Measurements from ENCODE around the gene CNPY4.

The CNPY4 gene

GRCh38 chr7:100152937-100153666 lies 33.7 kb downstream of the CNPY4 start:
- DNase-seq, result no peak

- no peak for DNase-seq
These were observed 34.5 kb downstream of the CNPY4 start for GRCh38 chr7:100153708-100154535.

- DNase-seq, result no peak
These were observed 35.4 kb downstream of the CNPY4 start for GRCh38 chr7:100154651-100155491.

DNA sequence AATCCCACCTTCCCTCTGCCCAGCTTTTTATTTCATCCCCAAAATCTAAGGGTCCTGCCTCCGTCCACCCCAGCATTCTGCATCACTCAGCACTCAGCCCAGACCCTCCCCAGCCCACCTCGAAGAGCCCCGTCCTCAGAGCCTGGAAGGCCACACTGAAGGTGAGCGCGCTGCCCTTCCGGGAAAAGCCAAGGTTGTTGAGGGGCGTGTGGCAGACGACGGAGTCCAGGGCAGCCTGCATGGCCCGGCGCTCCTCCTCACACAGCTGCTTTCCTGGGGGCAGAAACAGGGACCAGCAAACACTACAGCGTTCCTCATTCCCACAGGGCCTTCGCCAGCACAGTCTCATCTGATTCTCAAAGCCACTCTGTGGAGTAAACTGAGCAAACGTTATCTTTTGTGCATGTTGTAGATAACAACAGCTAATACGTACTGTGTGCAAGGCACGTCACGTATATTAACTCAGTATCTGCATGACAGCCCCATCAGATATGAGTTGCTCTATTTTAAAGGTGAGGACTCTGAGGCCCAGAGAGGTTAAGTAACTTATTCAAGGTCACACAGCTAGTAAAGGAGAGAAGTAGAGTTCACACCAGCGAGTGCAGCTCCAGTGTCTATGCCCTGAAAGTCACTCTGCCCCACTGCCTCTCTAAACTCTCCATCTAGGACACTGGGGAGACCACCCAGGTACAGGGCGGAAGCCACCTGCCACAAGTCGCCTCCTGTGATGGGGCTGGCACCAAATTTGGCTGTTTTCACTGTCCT lies 36.3 kb downstream of the CNPY4 start:
- no peak for DNase-seq

DNA sequence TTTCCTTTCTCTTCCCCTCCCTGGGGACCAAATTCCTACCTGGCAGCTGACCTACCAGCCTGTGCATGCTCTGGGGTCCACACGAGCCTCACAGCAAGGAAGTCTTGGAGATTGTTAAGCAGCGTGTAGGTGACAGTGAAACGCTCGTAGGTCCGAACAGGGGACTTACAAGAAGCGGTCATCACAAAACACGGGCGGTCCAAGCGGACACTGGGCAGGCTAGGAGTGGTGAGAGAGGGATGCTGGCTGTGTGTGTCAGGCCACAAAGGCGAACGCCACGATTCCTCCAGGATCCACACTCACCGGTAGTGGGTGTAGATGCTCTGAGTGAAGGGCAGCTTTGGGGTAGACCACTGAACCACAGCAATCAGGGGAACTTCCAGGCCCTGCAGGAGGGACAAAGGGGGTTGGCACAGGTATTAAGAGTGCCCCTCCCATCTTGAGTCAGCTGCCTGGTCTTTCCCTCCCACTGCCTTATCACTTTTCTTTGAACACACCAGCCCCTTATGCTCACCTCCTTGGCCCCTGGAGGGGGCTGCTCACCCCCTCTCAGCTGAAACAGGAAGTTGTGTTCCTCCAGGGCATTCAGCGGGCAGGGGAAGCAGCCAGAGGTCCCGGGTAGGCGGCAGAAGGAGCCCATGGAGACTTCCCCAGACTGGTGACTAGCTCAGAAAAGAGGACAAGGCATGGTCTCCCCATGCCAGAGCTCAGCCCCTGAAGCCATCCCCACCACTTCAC lies 37.1 kb downstream of the CNPY4 start:
- DNase-seq, result no peak

- DNase-seq, result no peak
These were observed 37.6 kb downstream of the CNPY4 start for GRCh38 chr7:100157069-100157333.

- DNase-seq, result no peak
These were observed 38.1 kb downstream of the CNPY4 start for GRCh38 chr7:100157334-100158228.

DNA sequence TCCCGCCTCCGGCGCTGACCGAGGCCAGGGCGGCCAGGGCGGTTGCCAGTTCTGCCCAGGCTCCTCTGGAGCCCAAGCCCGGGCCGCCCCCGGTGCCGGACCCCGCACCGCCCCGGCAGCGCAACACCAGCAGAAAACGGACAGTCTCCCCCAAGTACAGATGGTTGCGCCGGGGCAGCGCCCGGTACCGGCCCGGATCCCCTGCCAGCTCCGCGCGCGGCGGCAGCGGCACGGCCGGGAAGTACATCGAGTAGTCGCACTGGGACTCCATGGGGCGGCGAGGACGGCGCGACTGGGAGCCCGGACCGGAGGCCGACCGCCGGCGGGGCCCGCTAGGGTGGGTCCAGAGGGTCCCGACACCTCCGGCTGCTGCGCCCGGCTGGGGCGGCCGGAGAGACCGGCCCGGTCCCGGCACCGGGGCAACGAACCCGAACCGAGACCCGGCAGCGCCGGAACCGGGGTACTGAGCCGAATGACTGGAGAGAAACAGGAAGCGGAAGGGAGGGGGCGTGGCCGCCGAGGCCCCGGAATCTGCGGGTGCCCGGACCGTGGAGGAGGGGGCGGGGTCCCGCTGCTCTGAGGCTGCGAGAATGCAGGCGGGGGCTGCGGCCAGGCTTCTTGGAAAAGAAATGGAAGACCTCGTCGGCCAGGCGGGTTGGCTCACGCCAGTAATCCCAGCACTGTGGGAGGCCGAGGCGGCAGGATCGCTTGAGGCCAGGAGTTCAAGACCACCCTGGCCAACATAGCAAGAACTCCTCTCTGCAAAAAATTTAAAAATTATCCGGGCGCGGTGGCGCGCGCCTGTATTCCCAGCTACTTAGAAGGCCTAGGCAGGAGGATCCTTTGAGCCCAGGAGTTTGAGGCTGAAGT lies 39.0 kb downstream of the CNPY4 start, which contains the start of gene TRAPPC14:
Gene TRAPPC14 (minus strand): TSS at position 495 of the 870 bp plus-strand sequence. CDS start 224 bp downstream, at position 271.
- DNase-seq, result peak; percentile 53

DNA sequence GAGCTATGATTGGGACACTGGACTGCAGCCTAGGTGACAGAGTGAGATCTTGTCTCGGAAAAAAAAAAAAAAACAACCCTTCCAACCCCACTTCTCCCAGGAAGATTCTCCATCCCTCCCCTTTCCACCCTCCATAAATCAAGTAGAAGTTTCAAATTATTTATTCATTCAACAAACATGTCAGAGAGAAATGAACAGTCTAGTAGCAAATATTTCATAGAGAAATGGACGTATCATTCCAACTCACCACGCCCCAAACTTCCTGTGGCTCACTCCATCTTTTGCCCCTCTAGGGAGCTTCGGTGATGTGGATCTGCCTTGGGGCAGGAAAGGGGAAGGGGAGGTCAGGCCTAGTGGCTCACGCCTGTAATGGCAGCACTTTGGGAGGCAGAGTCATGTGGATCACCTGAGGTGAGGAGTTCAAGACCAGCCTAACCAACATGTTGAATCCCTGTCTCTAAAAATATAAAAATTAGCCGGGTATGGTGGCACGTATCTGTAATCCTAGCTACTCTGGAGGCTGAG lies 39.7 kb downstream of the CNPY4 start:
- DNase-seq, result no peak

DNA sequence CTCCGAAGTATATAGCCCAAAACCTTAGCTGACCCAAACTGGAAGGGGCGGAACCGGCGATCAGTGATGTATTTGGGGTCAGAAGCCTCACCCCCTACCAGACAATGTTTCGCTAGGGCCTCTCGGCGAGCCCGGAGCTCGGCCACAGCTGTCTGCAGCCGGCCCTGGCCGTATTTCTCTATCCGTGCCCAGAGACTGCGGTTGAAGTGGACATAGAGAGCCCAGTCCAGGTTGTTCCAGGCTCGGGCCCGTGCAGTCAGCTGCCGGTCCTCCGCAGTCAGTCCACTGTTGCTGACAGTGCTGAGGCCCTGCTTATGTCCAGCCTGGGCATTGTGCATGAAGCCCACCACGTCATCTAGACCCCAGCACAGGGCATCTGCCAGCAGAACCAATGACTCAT lies 40.6 kb downstream of the CNPY4 start:
- no peak for DNase-seq

- DNase-seq, result no peak
These were observed 43.6 kb downstream of the CNPY4 start for GRCh38 chr7:100163006-100163531.

- no peak for DNase-seq
These were observed 44.4 kb downstream of the CNPY4 start for GRCh38 chr7:100163871-100164270.

DNA sequence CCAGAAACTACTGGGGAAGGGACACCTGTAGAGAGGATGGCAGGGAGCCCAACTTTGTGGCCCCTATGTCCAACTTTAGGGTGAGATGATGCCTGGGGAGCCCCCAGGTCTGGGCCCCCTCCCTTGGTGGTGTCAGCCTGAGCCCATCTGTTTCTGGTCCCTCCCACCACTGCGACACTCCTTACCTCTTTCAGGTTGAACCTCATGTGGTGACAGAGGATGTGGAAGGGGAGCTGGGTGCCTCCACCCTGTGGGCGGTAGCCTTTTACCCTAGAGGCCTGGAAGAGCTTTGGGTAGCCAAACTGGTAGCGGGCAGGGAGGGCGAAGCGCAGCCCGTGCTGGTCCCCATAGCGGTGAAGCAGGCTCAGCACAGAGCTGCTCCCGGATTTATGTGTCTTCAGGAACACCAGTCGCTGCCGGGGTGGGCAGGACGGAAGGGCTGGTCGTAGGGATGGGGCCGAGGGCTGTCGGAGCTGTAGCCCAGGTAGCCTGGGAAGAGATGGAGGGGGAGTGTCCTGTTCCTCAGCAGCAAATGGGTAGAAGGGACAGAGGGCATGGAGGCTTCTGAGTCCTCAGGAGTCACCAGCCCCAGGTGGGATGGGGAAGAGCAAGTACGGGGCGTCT lies 47.0 kb downstream of the CNPY4 start:
- DNase-seq, result no peak

DNA sequence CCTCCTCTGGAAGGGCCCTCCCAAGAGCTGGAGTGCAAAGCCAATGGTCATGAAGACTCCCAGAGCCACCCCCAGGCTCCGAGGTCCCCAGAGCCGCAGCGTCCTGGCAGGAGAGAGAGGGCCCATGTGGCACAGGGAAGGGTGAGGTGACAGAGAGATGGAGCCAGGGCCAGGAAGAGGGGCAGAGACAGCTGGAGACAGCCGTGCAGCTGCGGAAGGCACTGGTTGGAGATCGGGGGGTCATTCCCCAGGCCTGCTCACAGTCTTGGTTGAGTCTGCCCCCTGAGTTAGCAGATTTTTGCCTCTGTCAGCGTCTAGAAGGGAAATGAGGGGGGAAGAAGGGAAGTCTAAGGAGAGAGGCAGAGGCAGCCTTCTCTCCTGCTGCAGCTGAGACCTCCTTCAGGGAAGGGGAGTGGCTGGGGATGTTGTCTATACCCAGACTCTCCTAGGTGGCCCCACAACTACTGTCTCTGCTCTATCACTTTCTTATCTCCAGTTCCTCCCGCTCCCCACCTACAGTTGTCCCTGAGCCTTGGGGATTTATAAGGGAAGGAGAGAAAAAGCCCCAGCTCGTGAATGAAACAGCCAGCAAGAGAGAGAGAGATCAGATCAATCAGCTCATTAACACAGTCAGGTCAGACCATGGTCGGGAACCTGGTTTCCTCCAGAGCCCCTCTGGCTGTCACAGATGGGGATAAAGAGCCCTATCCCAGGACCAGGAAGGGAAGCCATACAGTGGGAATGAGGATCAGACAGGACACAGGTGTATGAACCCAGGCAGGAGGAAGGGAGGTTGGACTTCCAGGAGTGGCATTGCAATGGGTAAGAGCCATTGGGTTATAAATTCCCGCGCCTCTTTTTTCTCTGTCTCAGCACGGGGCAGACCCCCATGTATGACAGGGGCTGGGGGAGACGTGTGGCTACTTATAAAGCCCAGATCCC lies 47.8 kb downstream of the CNPY4 start:
- DNase-seq, result no peak

GRCh38 chr7:100167912-100168323 lies 48.5 kb downstream of the CNPY4 start:
- no peak for DNase-seq

DNA sequence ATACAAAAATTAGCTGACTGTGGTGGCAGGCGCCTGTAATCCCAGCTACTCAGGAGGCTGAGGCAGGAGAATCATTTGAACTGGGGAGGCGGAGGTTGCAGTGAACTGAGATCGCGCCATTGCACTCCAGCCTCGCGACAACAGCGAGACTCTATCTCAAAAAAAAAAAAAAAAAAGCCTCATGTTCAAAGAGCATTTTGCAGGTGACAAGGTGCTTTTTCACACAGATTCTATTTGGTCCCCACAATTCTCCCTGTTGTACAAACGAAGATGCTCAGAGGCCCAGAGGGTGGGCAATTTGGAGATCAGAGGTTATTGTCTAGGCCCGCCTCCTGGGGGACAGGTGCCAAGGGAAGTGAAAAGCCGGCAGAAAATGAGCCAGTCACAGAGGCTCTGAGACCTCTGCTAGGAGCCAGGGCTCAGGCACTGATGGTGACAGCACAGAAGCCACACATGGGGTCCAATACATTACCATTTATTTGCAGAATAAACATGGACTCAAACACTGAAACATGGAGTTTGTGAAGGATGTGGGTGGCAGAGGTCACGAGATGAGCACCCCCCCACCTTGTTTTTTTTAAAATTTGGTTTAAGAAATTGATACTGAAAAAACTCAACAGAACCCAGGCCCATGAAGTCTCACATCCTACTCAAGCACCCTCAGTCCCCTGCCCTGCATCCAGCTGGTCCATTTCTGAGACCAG lies 49.9 kb downstream of the CNPY4 start:
- DNase-seq, result no peak
